ENCODE results near the gene RANBP9.

The RANBP9 gene

DNA sequence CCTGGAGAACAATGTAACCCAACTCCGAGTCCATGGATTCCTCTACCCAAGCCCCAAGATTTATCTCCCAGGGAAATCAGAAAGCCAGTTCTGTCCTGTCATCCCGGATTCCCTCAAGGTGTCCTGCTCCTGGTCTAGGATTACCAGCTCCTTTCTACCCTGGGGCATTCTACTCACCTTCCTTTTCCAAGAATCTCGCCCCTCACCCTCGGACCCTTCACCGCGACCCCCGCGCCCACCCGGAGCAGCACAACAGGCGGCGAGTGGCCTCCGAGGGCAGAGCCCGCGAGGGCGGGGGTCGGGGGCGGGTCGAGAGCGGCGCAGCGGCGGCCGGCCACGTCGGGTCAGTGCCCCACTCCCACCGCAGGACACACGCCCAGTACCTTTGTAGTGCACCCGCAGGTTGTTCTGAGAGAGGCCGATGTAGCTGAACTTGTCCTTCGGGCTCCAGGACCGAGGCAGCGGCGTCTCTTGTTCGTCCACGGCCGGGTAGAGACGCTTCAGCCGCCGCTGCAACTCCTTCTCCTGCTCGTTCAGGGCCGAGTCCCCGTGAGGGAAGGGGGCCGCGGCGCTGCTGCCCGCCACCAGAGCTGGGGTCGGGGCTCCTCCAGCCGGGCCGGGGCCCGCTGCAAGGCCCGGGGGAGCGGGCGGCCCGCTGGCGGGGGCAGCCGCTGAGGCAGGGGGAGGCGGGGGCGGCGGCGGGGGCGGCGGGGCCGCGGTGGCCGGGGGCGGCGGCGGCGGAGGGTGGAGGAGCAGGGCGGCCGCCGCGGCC, 897 bp downstream of the RANBP9 start:
- peak; percentile 20 for DNase-seq

- peak; percentile 48 for DNase-seq
Measured at GRCh38 chr6:13709689-13710551, 1.7 kb downstream of the RANBP9 start.

- no peak for DNase-seq
Measured at GRCh38 chr6:13708736-13709135, 2.9 kb downstream of the RANBP9 start.

DNA sequence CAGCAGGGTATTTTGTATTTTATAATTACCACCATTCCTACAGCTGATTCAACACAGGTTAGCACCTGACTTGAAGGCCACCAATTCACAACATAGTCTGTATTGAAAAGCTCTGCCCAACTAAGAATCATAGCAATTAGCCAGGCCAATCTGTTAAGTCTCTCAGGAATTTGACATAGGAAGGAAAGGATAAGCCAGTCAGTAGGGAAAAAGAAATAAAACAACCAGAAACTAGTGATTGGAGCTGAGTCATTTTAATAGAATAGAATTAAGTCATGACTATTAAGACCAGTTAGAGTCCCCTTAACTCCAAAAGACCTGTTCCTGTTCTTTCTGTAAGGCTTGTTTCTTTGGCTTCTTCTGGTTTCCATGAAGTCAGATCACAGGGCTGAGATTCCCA, 8.1 kb downstream of the RANBP9 start:
- DNase-seq, result no peak

DNA sequence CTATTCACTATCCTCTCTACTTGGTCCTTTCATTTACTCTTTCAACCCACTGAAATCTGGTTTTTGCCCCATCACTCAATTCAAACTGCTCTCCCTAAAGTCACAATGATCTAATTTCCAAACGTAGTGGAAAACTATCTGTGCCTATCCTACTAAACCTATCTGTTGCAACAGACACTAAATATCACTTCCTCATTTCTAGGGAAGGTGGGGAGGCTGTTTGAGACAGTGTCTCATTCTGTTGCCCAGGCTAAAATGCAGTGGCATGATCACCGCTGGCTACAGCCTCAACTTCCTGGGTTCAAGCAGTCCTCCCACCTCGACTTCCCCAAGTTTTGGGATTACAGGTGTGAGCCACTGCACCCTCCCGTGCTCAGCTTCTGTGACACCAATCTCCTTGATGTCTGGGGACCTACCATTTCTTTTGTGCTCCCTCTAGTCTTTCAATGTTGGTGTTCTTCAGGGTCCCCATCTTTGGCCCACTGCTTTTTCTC, 8.8 kb downstream of the RANBP9 start:
- no peak for DNase-seq

DNA sequence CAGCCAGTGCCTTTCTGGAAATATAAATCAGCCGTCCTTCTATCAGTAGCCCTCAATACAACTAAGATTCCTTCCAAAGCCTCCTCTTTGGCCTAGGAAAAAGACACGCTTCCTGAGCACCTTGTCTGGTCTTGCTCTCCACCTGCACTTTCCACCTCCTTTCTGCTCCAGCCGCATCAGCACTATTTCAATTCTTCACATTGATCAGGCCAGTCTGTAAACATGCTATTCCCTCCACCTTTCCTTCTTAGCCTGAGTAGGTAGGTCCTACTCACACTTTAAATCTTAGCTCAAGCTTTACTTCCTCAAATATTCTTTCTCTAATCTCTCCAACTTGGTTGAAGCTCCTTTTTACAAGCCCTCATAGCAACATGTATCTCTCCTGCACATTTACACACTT, 11.4 kb downstream of the RANBP9 start:
- DNase-seq, result no peak

DNA sequence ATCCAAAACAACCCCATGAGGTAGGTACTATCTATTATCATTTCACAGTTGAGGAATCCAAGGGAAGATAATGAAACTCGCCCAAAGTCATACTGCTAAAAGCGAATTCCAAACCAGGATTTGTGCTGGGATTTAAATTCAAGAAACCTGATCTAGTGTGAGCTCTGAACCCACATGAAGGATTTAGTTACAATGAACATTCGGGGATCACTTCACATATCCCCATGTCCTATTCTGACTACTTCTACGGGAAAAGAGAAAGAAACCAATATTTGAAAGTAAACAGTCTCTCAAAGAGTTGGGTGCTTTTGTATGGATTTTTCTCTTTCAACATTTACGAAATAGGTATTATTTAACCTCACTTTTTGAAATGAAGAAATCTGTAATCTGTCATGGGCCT, 12.9 kb downstream of the RANBP9 start:
- no peak for DNase-seq

DNA sequence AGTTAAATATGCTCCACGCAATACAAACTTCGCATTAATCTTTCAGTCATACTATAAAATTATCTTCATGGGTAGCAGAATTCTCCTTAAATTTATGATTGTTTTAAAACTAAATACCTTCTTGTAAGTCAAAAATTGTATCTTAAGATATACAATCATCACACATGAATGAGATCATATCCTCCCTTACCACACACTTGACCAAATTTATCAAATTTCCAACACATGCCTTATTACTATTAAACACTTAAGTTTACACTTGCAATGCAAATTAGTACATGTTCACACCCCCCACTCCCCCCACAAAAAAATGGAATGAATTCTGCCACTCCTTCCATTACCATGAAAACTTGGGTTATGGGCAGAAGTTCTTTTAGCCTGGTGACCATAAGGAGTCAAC, 13.8 kb downstream of the RANBP9 start:
- no peak for DNase-seq

DNA sequence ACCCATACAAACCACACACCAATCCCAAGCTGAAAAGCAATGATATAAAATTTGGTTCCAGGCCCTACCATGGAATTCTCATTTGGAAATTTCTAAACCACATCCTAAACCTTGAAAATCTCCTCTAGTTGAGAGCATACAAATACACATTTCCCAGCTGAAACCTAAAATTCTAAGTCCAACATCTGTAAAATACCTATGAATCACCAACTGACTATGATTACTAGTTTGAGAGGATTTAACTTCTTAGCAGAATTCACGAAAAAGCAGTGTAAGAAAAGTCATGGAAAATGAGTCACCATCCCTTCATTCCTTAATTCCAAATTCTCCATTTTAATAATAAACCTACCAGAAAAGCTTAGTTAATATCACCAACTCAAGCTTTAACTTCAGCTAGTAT, 15.4 kb downstream of the RANBP9 start:
- DNase-seq, result no peak

DNA sequence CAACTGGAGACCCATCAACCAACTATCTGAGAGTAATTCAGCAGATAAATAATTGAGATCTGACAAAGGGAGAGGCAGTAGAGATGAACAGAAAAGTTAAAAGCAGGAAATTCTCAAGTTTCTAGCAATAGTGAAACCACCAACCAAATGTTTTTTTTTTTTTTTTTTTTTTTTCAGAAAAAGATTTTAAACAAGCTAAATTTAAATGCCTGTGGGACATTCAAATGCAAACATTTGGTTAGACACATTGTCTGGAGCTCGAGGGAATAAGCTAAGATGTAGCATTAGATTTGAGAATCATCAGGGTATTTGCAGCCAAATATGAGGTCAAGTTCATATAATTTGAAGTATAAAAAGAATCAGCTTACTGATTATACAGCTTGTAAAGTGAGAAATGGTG, 16.4 kb downstream of the RANBP9 start:
- DNase-seq, result no peak

- no peak for DNase-seq
Measured at GRCh38 chr6:13694562-13694961, 17.1 kb downstream of the RANBP9 start.

DNA sequence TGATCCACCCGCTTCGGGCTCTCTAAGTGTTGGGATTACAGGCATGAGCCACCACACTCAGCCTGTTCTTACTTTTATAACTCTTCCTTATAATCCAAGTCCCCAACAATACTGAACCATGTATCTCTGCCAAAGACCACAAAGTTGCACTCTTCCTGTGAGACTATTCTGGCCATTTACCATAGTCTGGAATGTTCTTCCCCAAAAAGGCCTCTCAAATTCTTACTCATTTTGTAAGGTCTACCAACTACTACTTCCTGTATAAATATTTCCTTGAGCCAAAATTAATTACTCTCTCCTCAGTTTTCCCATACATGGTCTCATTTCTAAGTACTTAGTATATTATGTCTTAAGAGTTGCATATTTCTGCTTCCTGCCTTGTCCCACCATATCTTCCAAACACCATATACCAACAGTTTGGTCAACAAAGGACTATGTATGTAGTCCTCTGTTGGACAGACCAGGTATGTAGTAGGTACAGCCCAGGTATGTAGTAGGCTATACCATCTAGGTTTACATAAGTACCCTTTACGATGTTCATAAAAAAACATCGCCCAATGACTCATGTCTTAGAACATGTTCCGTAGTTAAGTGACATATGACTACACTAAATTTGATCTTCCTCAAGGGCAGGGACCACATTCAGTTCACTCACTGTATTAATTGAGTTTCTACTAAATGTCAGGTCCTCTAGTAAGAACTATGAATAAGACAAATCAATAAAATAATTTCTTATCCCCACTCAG, 22.0 kb downstream of the RANBP9 start:
- no peak for DNase-seq

DNA sequence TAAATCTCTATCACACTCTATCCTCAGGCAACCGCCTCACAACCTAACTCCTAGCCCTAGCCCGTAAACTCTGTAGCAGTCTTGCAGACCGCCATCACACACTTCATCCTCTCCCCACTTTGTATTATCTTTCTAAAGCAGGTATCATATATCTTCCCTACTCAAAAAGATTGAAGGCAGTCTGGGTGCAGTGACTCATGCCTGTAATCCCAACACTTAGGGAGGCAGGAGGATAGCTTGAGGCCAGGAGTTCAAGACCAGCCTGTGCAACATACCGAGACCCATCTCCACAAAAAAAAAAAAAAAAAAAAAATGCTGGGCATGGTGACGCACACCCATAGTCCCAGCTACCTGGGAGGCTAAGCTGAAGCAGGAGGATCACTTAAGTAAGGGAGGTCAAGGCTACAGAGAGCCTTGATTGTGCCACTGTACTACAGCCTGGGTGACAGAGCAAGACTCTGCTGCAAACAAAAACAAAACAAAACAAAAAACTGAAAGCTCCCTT, 22.9 kb downstream of the RANBP9 start:
- DNase-seq, result no peak

GRCh38 chr6:13687917-13688351, 23.7 kb downstream of the RANBP9 start:
- DNase-seq, result no peak

DNA sequence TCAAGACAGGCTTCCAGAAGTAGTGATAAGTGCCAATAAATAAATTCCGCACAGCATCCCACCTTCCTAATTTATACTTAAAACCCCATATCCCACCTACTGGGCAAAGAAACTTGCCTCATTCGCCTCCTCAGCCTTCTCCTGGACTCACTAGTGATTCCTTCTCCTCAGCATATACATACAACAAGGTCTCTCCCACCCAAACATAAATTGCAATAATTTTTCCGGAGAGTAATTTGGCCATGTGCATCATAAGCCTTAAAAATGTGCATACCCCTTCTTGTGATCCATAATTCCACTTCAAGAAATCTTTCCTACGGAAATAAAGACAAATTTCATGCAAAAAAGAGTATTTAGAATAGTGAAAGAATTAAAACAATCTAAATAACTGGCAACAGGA, 26.8 kb downstream of the RANBP9 start:
- DNase-seq, result no peak

DNA sequence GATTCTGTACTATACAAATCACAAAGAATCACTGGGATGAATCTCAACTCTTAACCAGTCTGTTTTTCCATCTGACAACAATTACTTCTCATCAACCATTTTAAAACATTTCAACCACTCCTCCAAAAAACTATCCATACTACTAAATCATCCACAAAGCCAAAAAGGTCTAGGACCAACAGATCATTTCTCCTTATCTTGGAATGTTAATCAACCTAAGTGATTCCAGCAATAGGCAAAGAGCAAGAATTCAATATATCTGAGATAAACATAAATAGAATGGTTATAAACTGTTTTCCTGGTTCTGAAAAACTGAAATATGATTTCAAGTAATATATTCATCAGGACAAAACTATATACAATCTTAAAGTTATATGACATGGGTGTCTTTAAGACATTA, 28.6 kb downstream of the RANBP9 start:
- no peak for DNase-seq

DNA sequence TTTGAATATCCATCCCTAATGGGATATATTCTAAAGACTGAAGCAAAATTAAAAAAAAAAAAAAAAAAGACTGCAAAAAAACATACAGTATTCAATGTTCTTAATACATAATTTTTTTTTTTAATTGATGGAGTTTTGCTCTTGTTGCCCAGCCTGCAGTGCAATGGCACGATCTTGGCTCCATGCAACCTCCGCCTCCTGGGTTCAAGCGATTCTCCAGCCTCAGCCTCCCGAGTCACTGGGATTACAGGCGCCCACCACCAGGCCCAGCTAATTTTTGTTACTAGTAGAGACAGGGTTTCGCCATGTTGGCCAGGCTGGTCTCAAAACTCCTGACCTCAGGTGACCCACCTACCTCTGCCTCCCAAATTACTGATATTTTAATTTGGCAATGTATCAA, 29.3 kb downstream of the RANBP9 start:
- DNase-seq, result no peak

DNA sequence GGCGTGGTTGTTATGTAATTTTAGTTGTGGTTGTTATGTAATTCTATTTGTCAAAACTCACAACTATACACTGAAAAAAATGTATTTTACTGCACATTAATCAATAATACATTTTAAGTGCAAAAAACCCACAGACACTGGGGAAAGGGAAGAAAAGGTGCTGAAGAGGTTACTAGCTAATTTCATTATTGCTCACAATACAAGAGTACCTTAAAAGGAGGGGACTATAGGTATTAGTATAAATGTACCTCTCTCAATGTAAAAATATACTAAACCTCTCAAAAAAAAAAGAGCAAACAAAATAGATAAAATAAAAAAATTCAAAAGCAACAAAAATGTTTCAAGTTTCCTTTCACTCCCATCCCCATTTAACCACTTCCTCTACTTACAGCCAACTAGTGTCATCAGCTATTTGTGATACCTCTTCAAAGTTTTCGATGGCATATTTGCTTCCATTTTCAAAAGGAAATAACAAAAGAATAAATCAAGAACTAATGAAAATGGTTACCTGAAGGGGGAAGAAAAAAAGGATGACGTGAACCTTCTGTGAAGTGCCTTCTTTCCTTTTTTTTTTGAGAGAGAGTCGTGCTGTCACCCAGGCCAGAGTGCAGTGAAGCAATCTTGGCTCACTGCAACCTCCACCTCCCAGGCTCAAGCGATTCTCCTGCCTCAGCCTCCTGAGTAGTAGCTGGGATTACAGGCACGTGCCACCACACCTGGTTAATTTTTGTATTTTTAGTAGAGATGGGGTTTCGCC, 30.2 kb downstream of the RANBP9 start:
- DNase-seq, result peak; percentile 28

- DNase-seq, result no peak
Measured at GRCh38 chr6:13680448-13680968, 31.1 kb downstream of the RANBP9 start.

- no peak for DNase-seq
Measured at GRCh38 chr6:13679996-13680395, 31.6 kb downstream of the RANBP9 start.

DNA sequence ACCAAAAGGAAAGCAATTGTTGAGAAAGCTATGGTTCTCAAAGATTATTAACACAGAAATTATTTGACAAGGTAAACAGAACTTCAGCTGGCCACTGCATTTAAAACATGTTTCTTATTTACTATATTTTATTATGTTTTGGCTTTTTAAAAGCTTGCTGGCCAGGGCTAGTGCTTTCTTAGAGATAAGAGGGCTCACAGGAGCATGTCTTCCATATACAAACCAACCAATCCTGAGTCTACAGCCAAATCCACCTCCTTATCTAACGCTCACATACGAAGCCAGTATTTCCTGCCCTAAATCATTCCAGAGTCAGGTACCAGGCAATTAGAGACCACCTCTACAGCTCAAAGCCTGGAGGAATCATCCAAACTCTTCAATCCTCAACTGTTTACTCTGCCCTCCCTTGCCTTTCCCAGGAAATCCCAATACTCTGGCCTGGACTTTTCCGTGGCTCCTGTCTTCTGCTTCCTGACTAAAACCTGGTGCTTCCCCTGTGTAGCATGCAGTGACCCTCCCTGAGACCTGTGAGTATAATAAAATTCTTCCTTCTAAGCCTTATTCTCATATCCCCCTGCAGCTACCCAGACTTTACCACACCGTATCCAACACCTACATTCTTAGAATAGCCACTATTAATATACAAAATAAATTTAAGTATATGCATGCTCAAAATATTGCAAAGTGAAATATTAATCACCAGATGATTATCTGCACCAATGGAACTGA, 33.2 kb downstream of the RANBP9 start:
- DNase-seq, result no peak

Measured in activated CD4-positive, alpha-beta T cell treated with anti-CD3 and anti-CD28 coated beads, Interleukin-2, amount 50 U/mL, for 16 hours (primary cell).